ENCODE results near the gene TMEM9.
"Not testable (repeated sequence)": the region's sequence is repeated elsewhere in the genome, so short reads cannot be mapped to it uniquely, and the experiment has no call there.

The TMEM9 gene

GRCh38 chr1:201172999-201173610 lies 18.8 kb upstream of the TMEM9 start:
- no peak for DNase-seq

- no peak for DNase-seq
Measured at GRCh38 chr1:201172326-201172725, 18.1 kb upstream of the TMEM9 start.

- peak; percentile 40 for DNase-seq
Measured at GRCh38 chr1:201171063-201172036, 17.1 kb upstream of the TMEM9 start.

DNA sequence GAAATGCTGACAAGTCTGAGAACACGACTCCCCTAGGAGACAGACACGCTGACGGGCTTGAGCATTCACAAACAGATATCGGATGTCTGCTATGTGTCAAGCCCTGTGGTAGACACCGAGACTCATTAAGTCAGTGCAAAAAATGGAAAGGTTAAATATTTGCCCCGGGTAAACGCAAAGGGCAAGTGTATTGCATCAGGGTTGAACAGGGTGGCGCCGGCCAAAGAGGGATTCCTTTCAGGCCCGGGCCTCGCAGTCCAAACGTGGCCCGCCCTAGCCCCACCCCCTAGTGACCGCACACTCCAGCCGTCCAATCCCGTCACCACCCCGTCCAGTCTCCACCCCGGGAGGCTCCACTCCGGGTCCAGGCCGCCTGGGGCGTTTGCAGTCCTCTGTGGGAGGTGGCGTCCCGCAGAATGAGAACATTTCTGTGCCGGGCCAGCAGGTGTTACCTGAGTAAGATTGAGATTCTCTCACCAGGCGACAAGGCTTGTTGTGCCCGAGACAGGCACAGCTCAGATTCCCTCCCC lies 16.3 kb upstream of the TMEM9 start:
- DNase-seq = peak; percentile 61

GRCh38 chr1:201169971-201170532 lies 15.8 kb upstream of the TMEM9 start:
- no peak for DNase-seq

- DNase-seq = no peak
Measured at GRCh38 chr1:201169203-201169602, 14.9 kb upstream of the TMEM9 start.

GRCh38 chr1:201167041-201167991 lies 13.0 kb upstream of the TMEM9 start:
- DNase-seq = no peak

DNA sequence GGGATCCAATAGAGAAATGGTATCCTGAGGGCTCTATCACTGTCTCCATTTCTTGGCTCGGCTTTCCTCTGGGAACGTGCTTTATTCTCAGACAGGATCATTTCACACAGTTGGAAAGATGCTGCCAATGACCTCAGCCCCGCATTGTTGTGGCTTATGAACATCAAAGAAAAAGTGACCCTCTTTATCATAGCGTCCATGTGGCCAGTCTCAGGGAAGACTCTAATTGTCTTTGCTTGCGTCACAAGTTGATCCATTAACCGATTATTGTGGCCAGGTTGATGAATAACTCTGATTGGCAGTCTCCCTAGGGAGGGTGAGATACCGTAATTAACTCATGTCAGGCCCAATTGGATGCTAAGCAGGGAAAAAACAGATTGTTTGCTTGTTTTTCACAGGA lies 10.4 kb upstream of the TMEM9 start:
- no peak for DNase-seq

DNA sequence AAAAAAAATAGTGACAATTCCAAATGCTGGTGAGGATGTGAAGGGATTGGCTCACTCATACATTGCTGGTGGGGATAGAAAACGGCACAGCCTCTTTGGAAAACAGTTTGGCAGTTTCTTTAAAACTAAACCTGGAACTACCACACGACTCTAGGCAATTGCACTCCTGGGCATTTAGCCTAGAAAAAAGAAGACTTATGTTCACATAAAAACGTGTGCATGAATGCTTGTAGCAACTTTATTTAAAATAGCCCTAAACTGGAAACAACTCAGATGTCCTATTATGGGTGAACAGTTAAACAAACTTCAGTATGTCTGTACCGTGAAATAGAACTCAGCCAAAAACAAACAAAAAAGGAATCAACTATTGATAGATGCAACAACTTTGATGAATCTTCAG lies 9.4 kb upstream of the TMEM9 start:
- no peak for DNase-seq

- not testable (repeated sequence) for DNase-seq
Measured at GRCh38 chr1:201163036-201163435, 8.8 kb upstream of the TMEM9 start.

GRCh38 chr1:201157949-201158348 lies 3.7 kb upstream of the TMEM9 start:
- no peak for DNase-seq

- DNase-seq = no peak
Measured at GRCh38 chr1:201156819-201157218, 2.5 kb upstream of the TMEM9 start.

DNA sequence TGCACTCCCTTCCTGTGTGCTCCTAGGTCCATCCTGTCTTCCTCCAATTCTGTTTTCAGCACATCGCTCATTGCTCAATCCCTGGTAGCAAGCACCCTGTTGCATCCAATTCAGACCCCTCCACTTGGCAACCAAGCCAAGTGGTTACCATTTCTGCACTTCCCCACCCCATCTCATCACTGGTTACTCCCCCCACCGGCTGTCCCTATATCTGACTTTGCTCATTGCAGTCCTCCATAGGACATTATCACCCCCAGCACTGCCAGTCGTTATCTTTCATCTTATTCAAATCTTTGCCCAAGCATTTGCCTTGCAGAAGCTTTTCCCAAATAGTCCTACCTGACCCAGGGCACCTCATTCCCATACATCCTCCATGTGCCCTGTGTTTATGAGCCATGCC lies 2.1 kb upstream of the TMEM9 start:
- no peak for DNase-seq

DNA sequence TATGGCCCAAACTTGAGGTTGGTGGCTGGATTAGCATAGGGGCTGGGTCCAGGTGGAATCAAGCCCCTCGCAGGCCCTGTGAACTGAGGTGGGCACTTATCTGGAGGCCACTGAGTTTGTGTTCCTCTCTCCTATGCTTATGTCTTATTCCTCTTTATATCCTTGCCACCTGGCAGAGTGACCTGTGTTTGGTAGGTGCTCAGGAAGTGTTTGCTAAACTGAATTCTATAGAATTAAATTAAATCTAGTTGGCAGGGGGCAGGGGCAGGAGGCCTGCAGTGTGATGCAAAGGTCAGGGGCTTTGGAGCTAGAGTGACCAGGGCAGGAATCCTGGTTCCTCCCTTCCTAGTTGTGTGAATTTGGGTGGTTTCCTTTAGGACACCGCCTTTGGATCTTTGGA lies 1.1 kb upstream of the TMEM9 start:
- DNase-seq = no peak

- peak; percentile 50 for DNase-seq
Measured at GRCh38 chr1:201153474-201154388, 543 bp downstream of the TMEM9 start.

DNA sequence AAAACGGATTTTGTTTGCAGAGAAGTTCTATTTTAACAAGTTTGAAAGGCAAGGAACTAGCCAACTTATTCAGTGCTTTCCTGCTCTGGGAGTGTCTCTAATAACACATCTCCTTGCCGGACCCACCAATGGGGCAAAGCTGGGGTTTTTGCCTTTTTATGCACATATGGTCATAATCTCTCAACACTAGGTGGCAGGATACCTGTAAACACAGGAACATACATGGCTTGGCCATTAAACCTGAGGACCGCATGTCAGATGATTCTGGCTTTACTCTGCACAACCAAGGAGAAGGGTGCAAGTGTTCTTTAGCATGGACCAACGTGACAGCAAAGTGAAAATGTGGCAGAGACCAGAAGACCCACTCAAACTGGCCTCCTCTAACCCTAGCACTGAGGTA lies 4.9 kb downstream of the TMEM9 start:
- DNase-seq = peak; percentile 37

DNA sequence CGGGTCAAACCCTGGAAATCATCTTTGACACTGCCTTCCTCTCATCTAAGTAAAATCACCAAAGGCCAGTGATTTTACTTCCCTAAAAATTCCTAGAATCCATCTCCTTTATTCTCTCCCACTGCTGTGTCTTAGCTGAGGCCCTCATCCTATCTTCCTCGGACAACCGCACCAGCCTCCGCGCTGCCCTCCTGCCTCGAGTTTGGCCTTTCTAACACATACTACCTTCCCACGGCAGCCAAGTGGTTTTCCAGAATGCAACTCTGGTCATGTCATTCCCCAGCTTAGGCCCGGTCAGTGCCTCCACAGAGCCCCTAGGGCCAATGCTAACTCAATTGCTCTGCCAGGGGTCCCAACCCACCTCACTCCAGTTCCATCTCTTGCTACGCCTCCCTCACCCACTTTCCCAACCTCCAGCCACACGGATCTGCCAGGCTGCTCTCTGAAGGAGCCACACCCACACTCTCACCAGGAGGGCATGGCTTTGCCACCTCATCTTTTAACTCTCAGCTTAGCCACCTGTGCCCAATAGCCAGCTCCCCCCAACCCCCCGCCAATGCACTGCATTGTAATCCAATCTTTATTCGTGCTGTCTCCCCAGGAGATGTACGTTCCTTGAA lies 6.8 kb downstream of the TMEM9 start:
- no peak for DNase-seq

DNA sequence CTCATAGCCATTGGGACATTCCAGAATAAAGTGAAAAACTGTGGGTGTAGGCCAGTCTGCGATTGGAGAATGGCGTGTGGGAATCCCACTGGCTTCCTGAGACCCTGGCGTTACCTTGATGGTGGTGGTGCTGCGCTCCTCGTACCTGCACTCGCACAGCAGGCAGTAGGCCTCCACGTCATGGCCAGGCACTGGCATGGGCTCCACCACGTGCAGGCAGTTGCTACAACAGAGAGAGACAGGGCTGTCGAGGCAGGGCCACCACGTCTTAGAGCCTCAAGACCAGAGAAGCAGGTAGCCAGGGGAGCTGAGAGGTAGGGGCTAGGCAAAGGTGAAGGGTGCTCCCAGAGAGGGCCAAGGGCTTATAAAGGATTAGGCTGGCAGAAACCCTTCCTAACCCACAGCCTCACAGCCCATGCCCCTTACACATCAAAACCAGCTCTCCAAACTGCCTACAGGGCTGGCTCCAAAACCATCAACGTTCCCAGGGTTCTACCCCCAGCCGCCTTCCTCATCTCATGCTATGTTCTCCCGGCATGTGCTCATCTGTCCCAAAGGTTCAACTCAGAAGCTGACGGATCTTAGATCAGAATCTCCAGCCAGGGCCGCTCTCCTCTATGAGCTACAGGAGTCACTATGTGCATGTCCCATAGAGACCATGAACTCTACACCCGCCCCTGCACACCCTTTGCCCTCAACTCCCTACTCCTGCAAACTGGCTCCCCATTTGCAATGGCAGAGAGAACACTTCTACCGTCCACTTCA lies 7.5 kb downstream of the TMEM9 start:
- no peak for DNase-seq

DNA sequence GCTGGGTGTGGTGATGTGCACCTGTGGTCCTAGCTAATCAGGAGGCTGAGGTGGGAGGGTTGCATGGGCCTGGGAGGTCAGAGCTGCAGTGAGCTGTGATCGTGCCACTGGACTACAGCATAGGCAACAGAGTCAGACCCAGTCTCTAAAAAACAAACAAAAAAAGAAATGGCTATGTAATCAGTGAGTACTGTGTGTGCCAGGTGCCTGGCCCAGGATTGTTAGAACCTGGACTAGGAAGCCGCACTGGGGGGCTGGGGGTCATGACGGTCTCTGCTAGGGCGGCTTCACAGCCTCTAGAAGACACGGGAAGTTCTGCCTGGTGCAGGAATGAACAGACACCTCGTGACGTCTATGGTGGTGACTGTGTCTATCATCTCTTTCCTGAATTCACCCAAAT lies 8.5 kb downstream of the TMEM9 start:
- DNase-seq = no peak

- DNase-seq = no peak
Measured at GRCh38 chr1:201145132-201145531, 9.1 kb downstream of the TMEM9 start.
